Osteocyte (in vitro differentiated cells): ENCODE measurements around the gene MYH7. TPM values are rescaled to one million over a fixed set of nuclear protein-coding genes. Genes with fewer than 3 reads are reported as not detected.
"Not testable (repeated sequence)": the region's sequence is repeated elsewhere in the genome, so short reads cannot be mapped to it uniquely, and the experiment has no call there.

Experiments used
- DNase-seq: peaks from one replicate; pipeline ENCODE4 v3.0.0; 2021; ENCODE audit warnings: mixed read lengths; ENCODE audit not compliant: unreplicated experiment; ENCODE audit errors: extremely low spot score
- H3K27ac Mint-ChIP-seq: one replicate; pipeline ENCODE4 v1.8.0; 2021; ENCODE audit warnings: mild to moderate bottlenecking, mixed read lengths; ENCODE audit not compliant: unreplicated experiment
- H3K27me3 Mint-ChIP-seq: one replicate; pipeline ENCODE4 v1.8.0; 2021; ENCODE audit warnings: mixed read lengths; ENCODE audit not compliant: unreplicated experiment
- H3K36me3 Mint-ChIP-seq: one replicate; pipeline ENCODE4 v1.8.0; 2021; ENCODE audit warnings: mixed read lengths; ENCODE audit not compliant: unreplicated experiment
- H3K4me1 Mint-ChIP-seq: one replicate; pipeline ENCODE4 v1.8.0; 2021; ENCODE audit warnings: mixed read lengths; ENCODE audit not compliant: unreplicated experiment
- H3K4me3 Mint-ChIP-seq: one replicate; pipeline ENCODE4 v1.8.0; 2021; ENCODE audit warnings: mild to moderate bottlenecking, moderate library complexity, mixed read lengths; ENCODE audit not compliant: unreplicated experiment
- H3K9me3 Mint-ChIP-seq: one replicate; pipeline ENCODE4 v1.8.0; 2021; ENCODE audit warnings: mixed read lengths; ENCODE audit not compliant: unreplicated experiment
- CTCF ChIP-seq: fragments of 200-600 bp; sonication (generic); IDR thresholded peaks from 2 replicates; pipeline ENCODE4 v1.5.0; 2021; ENCODE audit warnings: antibody characterized with exemption, mild to moderate bottlenecking, moderate library complexity
- total RNA-seq: library from RNA; stranded (reverse); gene quantifications from 2 replicates; pipeline ENCODE4 v1.2.1, GENCODE V29; 2021

The MYH7 gene
- total RNA-seq, 1 donor from 2014 or later = not detected

- H3K9me3 Mint-ChIP-seq, H3K36me3 Mint-ChIP-seq, DNase-seq, H3K4me3 Mint-ChIP-seq, H3K4me1 Mint-ChIP-seq, H3K27ac Mint-ChIP-seq: not testable (repeated sequence)
- peak; percentile 19 for TF ChIP-seq CTCF
- H3K27me3 Mint-ChIP-seq = peaks cover 50% of the 10 kb centered on the region
Observed at GRCh38 chr14:23456883-23457586, 21.6 kb upstream of the MYH7 start.

- Mint-ChIP-seq H3K27me3 (peaks cover 47% of the 10 kb centered on the region), H3K36me3 (no peaks in the 10 kb centered on the region), H3K4me1 (no peaks in the 10 kb centered on the region), H3K9me3 (no peaks in the 10 kb centered on the region), H3K27ac (no peak overlapping the region), H3K4me3 (no peak overlapping the region)
- no peak for DNase-seq
- no peak for TF ChIP-seq CTCF
Observed at GRCh38 chr14:23454445-23454856, 19.0 kb upstream of the MYH7 start.

GRCh38 chr14:23452237-23452636, 16.8 kb upstream of the MYH7 start:
- Mint-ChIP-seq H3K9me3 (no peaks in the 10 kb centered on the region), H3K27me3 (peaks cover 53% of the 10 kb centered on the region), H3K36me3 (no peaks in the 10 kb centered on the region), H3K4me3 (no peak overlapping the region), H3K4me1 (no peaks in the 10 kb centered on the region), H3K27ac (no peak overlapping the region)
- no peak for DNase-seq
- TF ChIP-seq CTCF = no peak

- DNase-seq = no peak
- peaks cover 51% of the 10 kb centered on the region for H3K27me3 Mint-ChIP-seq
- H3K4me1 Mint-ChIP-seq = no peaks in the 10 kb centered on the region
- TF ChIP-seq CTCF = no peak
- H3K27ac Mint-ChIP-seq = no peak overlapping the region
- H3K4me3 Mint-ChIP-seq = no peak overlapping the region
- no peaks in the 10 kb centered on the region for H3K9me3 Mint-ChIP-seq
- no peaks in the 10 kb centered on the region for H3K36me3 Mint-ChIP-seq
Observed at GRCh38 chr14:23450379-23450778, 14.9 kb upstream of the MYH7 start.

- no peak for DNase-seq
- no peak overlapping the region for H3K4me3 Mint-ChIP-seq
- H3K9me3 Mint-ChIP-seq = no peaks in the 10 kb centered on the region
- TF ChIP-seq CTCF = no peak
- peaks cover 45% of the 10 kb centered on the region for H3K27me3 Mint-ChIP-seq
- H3K27ac Mint-ChIP-seq = no peak overlapping the region
- H3K4me1 Mint-ChIP-seq = no peaks in the 10 kb centered on the region
- H3K36me3 Mint-ChIP-seq = no peaks in the 10 kb centered on the region
Observed at GRCh38 chr14:23449314-23449713, 13.9 kb upstream of the MYH7 start.
